IMR-90 (cell line): ENCODE measurements around the gene PLA2G2D. TPM values are rescaled to one million over a fixed set of nuclear protein-coding genes. Genes with fewer than 3 reads are reported as not detected.

ENCODE experiments used
- ATAC-seq: fragments of 200-7000 bp; cut with Tn5 transposase; 2 replicates; pipeline ENCODE4 v1.9.1; 2020; ENCODE audit warnings: low read depth, mild to moderate bottlenecking, moderate library complexity
- BruUV-seq: library from RNA; stranded (reverse); fragments of 400-500 nt; replicated peaks from 2 replicates; lab custom pipeline; 2021; lab: Mats Ljungman, UMichigan
- CTCF ChIA-PET: fragments of 300-600 bp; formaldehyde crosslinking; extraction: SDS; loops from one replicate; lab custom pipeline; 2021; ENCODE audit warnings: antibody characterized with exemption; lab: Yijun Ruan, JAX
- POLR2A ChIA-PET: fragments of 300-600 bp; sonication (Branson Sonifier 250); formaldehyde crosslinking; loops from one replicate; lab custom pipeline; 2022; ENCODE audit warnings: antibody characterized with exemption; ENCODE audit not compliant: unreplicated experiment; lab: Charles Lee
- DNase-seq: peaks from one replicate; pipeline ENCODE4 v3.0.0; 2013
- H2AFZ ChIP-seq: replicated peaks from 2 replicates; pipeline ENCODE3; 2013; ENCODE audit warnings: low read length, mild to moderate bottlenecking; ENCODE audit not compliant: poor library complexity
- H2AK5ac ChIP-seq: 2 replicates; pipeline ENCODE4 v1.6.1; 2013; ENCODE audit warnings: low read depth, low read length, inconsistent platforms
- H2AK9ac ChIP-seq: replicated peaks from 2 replicates; pipeline ENCODE3; 2013; ENCODE audit warnings: mild to moderate bottlenecking, low read depth, low read length, moderate library complexity; ENCODE audit not compliant: poor library complexity
- H2BK120ac ChIP-seq: 2 replicates; pipeline ENCODE4 v1.6.1; 2013; ENCODE audit warnings: low read depth, low read length, inconsistent platforms
- H2BK15ac ChIP-seq: 3 replicates; pipeline ENCODE4 v1.6.1; 2013; ENCODE audit warnings: low read depth, low read length, inconsistent platforms
- H2BK20ac ChIP-seq: 2 replicates; pipeline ENCODE4 v1.6.1; 2013; ENCODE audit warnings: low read depth, mild to moderate bottlenecking, inconsistent platforms, low read length, moderate library complexity
- H2BK5ac ChIP-seq: 2 replicates; pipeline ENCODE4 v1.6.1; 2013; ENCODE audit warnings: mild to moderate bottlenecking, low read depth, low read length, inconsistent platforms; ENCODE audit not compliant: poor library complexity, severe bottlenecking
- H3K14ac ChIP-seq: replicated peaks from 2 replicates; pipeline ENCODE4 v1.6.1; 2013; ENCODE audit warnings: low read depth, low read length, inconsistent platforms
- H3K18ac ChIP-seq: 2 replicates; pipeline ENCODE4 v1.6.1; 2013; ENCODE audit warnings: low read depth, low read length, control low read depth
- H3K23ac ChIP-seq: 2 replicates; pipeline ENCODE4 v1.6.1; 2013; ENCODE audit warnings: low read depth, low read length, inconsistent platforms
- H3K27ac ChIP-seq: 2 replicates; pipeline ENCODE4 v1.5.1; 2013; ENCODE audit warnings: mild to moderate bottlenecking, control low read depth, low read length; ENCODE audit not compliant: insufficient read depth
- H3K27me3 ChIP-seq: 2 replicates; pipeline ENCODE4 v1.6.1; 2013; ENCODE audit warnings: low read length; ENCODE audit not compliant: control insufficient read depth, insufficient read depth
- H3K36me3 ChIP-seq: 2 replicates; pipeline ENCODE4 v1.6.1; 2013; ENCODE audit warnings: low read length, mixed read lengths; ENCODE audit not compliant: control insufficient read depth, insufficient read depth
- H3K4ac ChIP-seq: 2 replicates; pipeline ENCODE4 v1.6.1; 2013; ENCODE audit warnings: low read depth, low read length, inconsistent platforms
- H3K4me1 ChIP-seq: 2 replicates; pipeline ENCODE4 v1.6.1; 2013; ENCODE audit warnings: low read length, mixed read lengths; ENCODE audit not compliant: control insufficient read depth, insufficient read depth
- H3K4me2 ChIP-seq: 2 replicates; pipeline ENCODE4 v1.6.1; 2013; ENCODE audit warnings: low read depth, mild to moderate bottlenecking, control low read depth, low read length, moderate library complexity
- H3K4me3 ChIP-seq: 2 replicates; pipeline ENCODE4 v1.5.1; 2013; ENCODE audit warnings: low read depth, mild to moderate bottlenecking, control low read depth, low read length, moderate library complexity; ENCODE audit not compliant: insufficient read depth
- H3K56ac ChIP-seq: 2 replicates; pipeline ENCODE4 v1.6.1; 2013; ENCODE audit warnings: low read length, inconsistent platforms; ENCODE audit not compliant: insufficient read depth; ENCODE audit errors: extremely low read depth
- H3K79me1 ChIP-seq, 2 experiments: 2 replicates each; pipeline ENCODE4 v1.6.1; 2013; ENCODE audit warnings: low read length in 2 of 2, inconsistent platforms in 1 of 2, low read depth in 1 of 2
- H3K9ac ChIP-seq: 2 replicates; pipeline ENCODE4 v1.6.1; 2013; ENCODE audit warnings: low read depth, low read length, control low read depth
- H3K9me1 ChIP-seq: 2 replicates; pipeline ENCODE4 v1.6.1; 2013; ENCODE audit warnings: low read length, inconsistent platforms; ENCODE audit not compliant: insufficient read depth
- H3K9me3 ChIP-seq: 2 replicates; pipeline ENCODE4 v1.6.1; 2013; ENCODE audit warnings: low read length; ENCODE audit not compliant: control insufficient read depth, insufficient read depth
- H4K20me1 ChIP-seq: 2 replicates; pipeline ENCODE4 v1.6.1; 2013; ENCODE audit warnings: low read length, inconsistent platforms; ENCODE audit not compliant: insufficient read depth
- H4K5ac ChIP-seq: 2 replicates; pipeline ENCODE4 v1.6.1; 2013; ENCODE audit warnings: mild to moderate bottlenecking, low read depth, low read length, control low read depth
- H4K8ac ChIP-seq, 2 experiments: 2 replicates each; pipeline ENCODE4 v1.6.1; 2013; ENCODE audit warnings: low read depth in 2 of 2, low read length in 2 of 2, control low read depth in 1 of 2, inconsistent platforms in 1 of 2
- H4K91ac ChIP-seq: 2 replicates; pipeline ENCODE4 v1.6.1; 2013; ENCODE audit warnings: low read depth, low read length, inconsistent platforms; ENCODE audit not compliant: insufficient read depth
- BHLHE40 ChIP-seq: fragments of 150-350 bp; IDR thresholded peaks from 2 replicates; pipeline ENCODE4 v1.6.1; 2016; ENCODE audit warnings: mild to moderate bottlenecking, low read depth, low read length
- FOS ChIP-seq: fragments of 150-350 bp; IDR thresholded peaks from 2 replicates; pipeline ENCODE4 v1.6.1; 2016; ENCODE audit warnings: low read depth, low read length
- MAZ ChIP-seq: IDR thresholded peaks from 2 replicates; pipeline ENCODE4 v1.6.1; 2012; ENCODE audit warnings: low read depth, mild to moderate bottlenecking, low read length, improper control_type of control experiment, moderate library complexity, borderline replicate concordance
- NFE2L2 ChIP-seq: fragments of 150-350 bp; IDR thresholded peaks from 2 replicates; pipeline ENCODE4 v1.6.1; 2016; ENCODE audit warnings: low read depth, mild to moderate bottlenecking, low read length
- POLR2A ChIP-seq: IDR thresholded peaks from 2 replicates; pipeline ENCODE4 v1.6.1; 2012; ENCODE audit warnings: mild to moderate bottlenecking, low read depth, low read length
- RAD21 ChIP-seq: IDR thresholded peaks from 2 replicates; pipeline ENCODE4 v1.6.1; 2012; ENCODE audit warnings: low read length, improper control_type of control experiment
- RCOR1 ChIP-seq: IDR thresholded peaks from 2 replicates; pipeline ENCODE4 v1.6.1; 2012; ENCODE audit warnings: mild to moderate bottlenecking, low read length, improper control_type of control experiment; ENCODE audit not compliant: insufficient replicate concordance
- RFX5 ChIP-seq: IDR thresholded peaks from 2 replicates; pipeline ENCODE4 v1.8.0; 2012; ENCODE audit warnings: low read depth, mild to moderate bottlenecking, low read length, moderate library complexity
- WGBS, 2 experiments: methylation state at CpG; one replicate each; pipeline versions ENCODE4 v1.1.5 to v1.1.7; 2013; ENCODE audit warnings: missing lambda C conversion rate in 2 of 2; ENCODE audit not compliant: insufficient read length in 1 of 2; ENCODE audit errors: extremely low coverage in 2 of 2; 5-methylcytosine and 5-hydroxymethylcytosine counted together
- dilution Hi-C: fragments of 300-500 bp; cut with HindIII; formaldehyde crosslinking; loops from one replicate; pipeline ENCODE4 v1.14.3; 2018; ENCODE audit warnings: low sequenced_read_pairs; ENCODE audit not compliant: unreplicated experiment
- in situ Hi-C: fragments of 300-500 bp; cut with MboI; formaldehyde crosslinking; loops from 3 replicates; pipeline ENCODE4 v1.14.3; 2019; ENCODE audit warnings: low sequenced_read_pairs, inconsistent platforms, mixed read lengths
- intact Hi-C: fragments of 100-400 bp; cut with micrococcal nuclease; formaldehyde crosslinking; loops from 2 replicates; pipeline ENCODE4 v1.10.0; 2022
- polyA plus RNA-seq, 3 experiments: library from polyadenylated mRNA; depleted of rRNA; stranded (reverse); fragments of >200 nt; gene quantifications; 2 replicates each; pipeline ENCODE4 v1.2.3, GENCODE V29; 2012; ENCODE audit warnings: low replicate concordance in 1 of 3
- total RNA-seq: library from RNA; depleted of rRNA; stranded (reverse); fragments of >200 nt; gene quantifications from 2 replicates; pipeline ENCODE4 v1.2.3, GENCODE V29; 2012
- TF ChIP-seq, protein P1 (sequence below): conservative IDR thresholded peaks from 2 replicates; pipeline ENCODE4 v1.5.1; 2012; ENCODE audit warnings: mild to moderate bottlenecking, low read depth, low read length, improper control_type of control experiment
- TF ChIP-seq, protein P2 (sequence below): fragments of 150-350 bp; IDR thresholded peaks from 2 replicates; pipeline ENCODE4 v1.6.1; 2016; ENCODE audit warnings: low read depth, mild to moderate bottlenecking, low read length, moderate library complexity, borderline replicate concordance

Gene PLA2G2D
- total and polyA plus RNA-seq, 2 of the 4 experiments (the other 2 are of a cell fraction) = not detected

DNA sequence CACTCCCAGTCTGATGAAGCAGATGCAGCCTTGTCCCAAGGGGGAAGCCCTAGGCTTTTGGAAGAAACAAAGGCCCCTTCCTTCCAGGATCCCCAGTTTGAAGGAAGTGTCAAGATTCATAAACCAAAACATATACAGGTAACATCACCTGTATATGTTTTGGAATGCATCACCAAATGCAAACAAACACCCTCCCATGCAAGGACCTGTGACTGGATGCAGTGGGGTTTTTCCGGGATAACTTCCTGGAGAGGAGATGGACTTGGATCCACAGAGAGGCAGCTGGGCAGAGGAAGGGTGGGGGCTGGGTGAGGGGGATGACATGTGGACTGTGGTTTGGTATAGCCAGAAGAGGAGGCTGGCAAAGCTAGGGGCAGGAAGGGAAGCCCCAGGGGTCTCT is 18.3 kb upstream of the PLA2G2D start:
- TF ChIP-seq MAZ = no peak
- no peak for TF ChIP-seq RCOR1
- TF ChIP-seq FOS = no peak
- no peak for TF ChIP-seq POLR2A
- no peak for TF ChIP-seq RFX5
- no peak for TF ChIP-seq RAD21
- TF ChIP-seq BHLHE40 = no peak
- TF ChIP-seq, protein P1, sequence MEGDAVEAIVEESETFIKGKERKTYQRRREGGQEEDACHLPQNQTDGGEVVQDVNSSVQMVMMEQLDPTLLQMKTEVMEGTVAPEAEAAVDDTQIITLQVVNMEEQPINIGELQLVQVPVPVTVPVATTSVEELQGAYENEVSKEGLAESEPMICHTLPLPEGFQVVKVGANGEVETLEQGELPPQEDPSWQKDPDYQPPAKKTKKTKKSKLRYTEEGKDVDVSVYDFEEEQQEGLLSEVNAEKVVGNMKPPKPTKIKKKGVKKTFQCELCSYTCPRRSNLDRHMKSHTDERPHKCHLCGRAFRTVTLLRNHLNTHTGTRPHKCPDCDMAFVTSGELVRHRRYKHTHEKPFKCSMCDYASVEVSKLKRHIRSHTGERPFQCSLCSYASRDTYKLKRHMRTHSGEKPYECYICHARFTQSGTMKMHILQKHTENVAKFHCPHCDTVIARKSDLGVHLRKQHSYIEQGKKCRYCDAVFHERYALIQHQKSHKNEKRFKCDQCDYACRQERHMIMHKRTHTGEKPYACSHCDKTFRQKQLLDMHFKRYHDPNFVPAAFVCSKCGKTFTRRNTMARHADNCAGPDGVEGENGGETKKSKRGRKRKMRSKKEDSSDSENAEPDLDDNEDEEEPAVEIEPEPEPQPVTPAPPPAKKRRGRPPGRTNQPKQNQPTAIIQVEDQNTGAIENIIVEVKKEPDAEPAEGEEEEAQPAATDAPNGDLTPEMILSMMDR = no peak
- no peak for TF ChIP-seq NFE2L2
- TF ChIP-seq, protein P2, sequence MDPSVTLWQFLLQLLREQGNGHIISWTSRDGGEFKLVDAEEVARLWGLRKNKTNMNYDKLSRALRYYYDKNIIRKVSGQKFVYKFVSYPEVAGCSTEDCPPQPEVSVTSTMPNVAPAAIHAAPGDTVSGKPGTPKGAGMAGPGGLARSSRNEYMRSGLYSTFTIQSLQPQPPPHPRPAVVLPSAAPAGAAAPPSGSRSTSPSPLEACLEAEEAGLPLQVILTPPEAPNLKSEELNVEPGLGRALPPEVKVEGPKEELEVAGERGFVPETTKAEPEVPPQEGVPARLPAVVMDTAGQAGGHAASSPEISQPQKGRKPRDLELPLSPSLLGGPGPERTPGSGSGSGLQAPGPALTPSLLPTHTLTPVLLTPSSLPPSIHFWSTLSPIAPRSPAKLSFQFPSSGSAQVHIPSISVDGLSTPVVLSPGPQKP = no peak
- WGBS, 2 experiments = no CpG with 5 or more reads among the region's 1 CpG
- no TSS peak for BruUV-seq

More for the DNA sequence above, 18.3 kb upstream of the PLA2G2D start:
- Histone ChIP-seq H3K18ac (no peak overlapping the region), H3K27me3 (peaks cover 8% of the 10 kb centered on the region), H3K56ac (no peak overlapping the region), H3K9me3 (no peaks in the 10 kb centered on the region), H2BK5ac (no peak overlapping the region), H2BK20ac (no peak overlapping the region), H3K4me2 (no peak overlapping the region), H3K4ac (no peak overlapping the region), H3K9me1 (0 out of 2 replicates have a peak, but pooled peaks cover 3% of the 10 kb centered on the region), H3K9ac (no peak overlapping the region), H3K4me1 (no peaks in the 10 kb centered on the region), H4K8ac (no peak overlapping the region), H3K27ac (no peak overlapping the region), H4K5ac (no peak overlapping the region), H3K4me3 (no peak overlapping the region), H2AK5ac (no peak overlapping the region), H3K23ac (no peak overlapping the region), H2BK15ac (no peak overlapping the region), H3K14ac (no peak overlapping the region), H3K36me3 (no peaks in the 10 kb centered on the region), H4K91ac (no peak overlapping the region), H2BK120ac (no peak overlapping the region), H2AK9ac (no peak overlapping the region), H3K79me1 (no peaks in the 10 kb centered on the region), H4K20me1 (no peaks in the 10 kb centered on the region), H2AFZ (no peak overlapping the region)
- no peak for ATAC-seq
- intact Hi-C loops = no loop called here
- dilution Hi-C loops = no loop called here
- ChIA-PET CTCF (no interaction called here), POLR2A (no interaction called here)
- no peak for DNase-seq
- in situ Hi-C loops = no loop called here
